LNCaP clone FGC (cell line): Measurements from ENCODE around the gene UTP25.
"Not testable (repeated sequence)": the region's sequence is repeated elsewhere in the genome, so short reads cannot be mapped to it uniquely, and the experiment has no call there.

ENCODE experiments used
- DNase-seq: peaks from one replicate; pipeline ENCODE4 v3.0.0-alpha.2; 2011; ENCODE audit warnings: low read depth
- H3K4me3 ChIP-seq: 2 replicates; pipeline ENCODE4 v1.5.1; 2011; ENCODE audit warnings: mild to moderate bottlenecking, low read depth, low read length, control low read depth
- TF ChIP-seq, protein P1 (sequence below): IDR thresholded peaks from 2 replicates; pipeline ENCODE4 v1.5.1; 2012; ENCODE audit warnings: mild to moderate bottlenecking; ENCODE audit not compliant: control insufficient read depth, insufficient read depth; ENCODE audit errors: extremely low read depth

Gene UTP25

DNA sequence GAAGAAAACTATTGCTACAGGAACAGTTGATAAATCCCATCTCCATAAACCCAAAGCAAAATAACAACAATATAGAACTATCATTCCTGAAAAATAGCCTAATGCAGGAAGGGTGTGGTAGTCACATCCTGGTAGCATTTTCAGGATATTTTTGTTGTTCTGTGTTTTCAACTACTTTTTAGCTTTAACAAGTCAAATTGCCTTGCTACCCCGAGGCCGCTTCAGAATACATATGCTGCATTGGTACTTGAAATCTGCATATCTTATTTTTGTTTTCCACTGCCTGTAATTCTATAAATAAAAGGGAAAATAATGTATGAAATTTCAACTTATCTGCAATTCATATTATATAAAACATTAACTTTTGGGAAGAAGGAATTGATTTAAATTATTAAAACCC lies 73.4 kb downstream of the UTP25 start:
- no peak overlapping the region for H3K4me3 ChIP-seq
- TF ChIP-seq, protein P1, sequence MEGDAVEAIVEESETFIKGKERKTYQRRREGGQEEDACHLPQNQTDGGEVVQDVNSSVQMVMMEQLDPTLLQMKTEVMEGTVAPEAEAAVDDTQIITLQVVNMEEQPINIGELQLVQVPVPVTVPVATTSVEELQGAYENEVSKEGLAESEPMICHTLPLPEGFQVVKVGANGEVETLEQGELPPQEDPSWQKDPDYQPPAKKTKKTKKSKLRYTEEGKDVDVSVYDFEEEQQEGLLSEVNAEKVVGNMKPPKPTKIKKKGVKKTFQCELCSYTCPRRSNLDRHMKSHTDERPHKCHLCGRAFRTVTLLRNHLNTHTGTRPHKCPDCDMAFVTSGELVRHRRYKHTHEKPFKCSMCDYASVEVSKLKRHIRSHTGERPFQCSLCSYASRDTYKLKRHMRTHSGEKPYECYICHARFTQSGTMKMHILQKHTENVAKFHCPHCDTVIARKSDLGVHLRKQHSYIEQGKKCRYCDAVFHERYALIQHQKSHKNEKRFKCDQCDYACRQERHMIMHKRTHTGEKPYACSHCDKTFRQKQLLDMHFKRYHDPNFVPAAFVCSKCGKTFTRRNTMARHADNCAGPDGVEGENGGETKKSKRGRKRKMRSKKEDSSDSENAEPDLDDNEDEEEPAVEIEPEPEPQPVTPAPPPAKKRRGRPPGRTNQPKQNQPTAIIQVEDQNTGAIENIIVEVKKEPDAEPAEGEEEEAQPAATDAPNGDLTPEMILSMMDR: no peak
- no peak for DNase-seq

DNA sequence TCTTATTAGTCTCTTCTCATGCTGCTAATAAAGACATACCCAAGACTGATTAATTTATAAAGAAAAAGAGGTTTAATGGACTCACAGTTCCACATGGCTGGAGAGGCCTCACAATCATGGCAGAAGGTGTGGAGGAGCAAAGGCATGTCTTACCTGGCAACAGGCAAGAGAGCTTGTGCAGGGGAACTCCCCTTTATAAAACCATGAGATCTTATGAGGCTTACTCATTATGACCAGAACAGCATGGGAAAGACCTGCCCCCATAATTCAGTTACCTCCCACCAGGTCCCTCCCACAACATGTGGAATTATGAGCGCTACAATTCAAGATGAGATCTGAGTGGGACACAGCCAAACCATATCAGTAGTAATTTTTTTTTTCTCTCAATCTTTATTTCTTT lies 77.0 kb downstream of the UTP25 start:
- DNase-seq, H3K4me3 ChIP-seq: not testable (repeated sequence)
